Adrenal gland (tissue), 5 donors: ENCODE data around the gene STARD9.

ENCODE experiments used
- CTCF ChIP-seq, 6 experiments: fragments of 450-650 bp in 4 of 6; fragments of 200-600 bp in 2 of 6; sonication (generic) in 1 of 6; IDR thresholded peaks; 1 replicate in 5 of 6; 2 replicates in 1 of 6; pipeline versions ENCODE4 v1.5.1 to v1.8.0; 2016 to 2021; ENCODE audit warnings: antibody characterized with exemption in 6 of 6, mild to moderate bottlenecking in 2 of 6, moderate library complexity in 1 of 6
- POLR2A ChIP-seq, 2 donors: fragments of 450-650 bp; IDR thresholded peaks; one replicate each; pipeline ENCODE4 v1.6.1; 2017; ENCODE audit warnings: antibody characterized with exemption in 2 of 2, mild to moderate bottlenecking in 2 of 2, moderate library complexity in 1 of 2
- donor health status: DM: no; HTN: no; CAD: no.

GRCh38 chr15:42547918-42548248 is 27.5 kb upstream of the STARD9 start:
- TF ChIP-seq CTCF (IDR thresholded peaks at IDR 0.05), result no peak
- TF ChIP-seq POLR2A (IDR thresholded peaks at IDR 0.05), result no peak
